Fibroblast of pulmonary artery (primary cell): ENCODE measurements around the gene PLA2G4E.

ENCODE experiments used
- DNase-seq: peaks from one replicate; pipeline ENCODE4 v3.0.0-alpha.2; 2010; ENCODE audit warnings: low read depth
- H3K4me3 ChIP-seq: replicated peaks from 2 replicates; pipeline ENCODE4 v1.5.1; 2011; ENCODE audit warnings: low read depth, mild to moderate bottlenecking, control low read depth, low read length, moderate library complexity
- TF ChIP-seq, protein P1 (sequence below): IDR thresholded peaks from 2 replicates; pipeline ENCODE4 v1.5.1; 2011; ENCODE audit warnings: mild to moderate bottlenecking, control low read depth, low read length, inconsistent platforms; ENCODE audit errors: missing control alignments

PLA2G4E gene

DNA sequence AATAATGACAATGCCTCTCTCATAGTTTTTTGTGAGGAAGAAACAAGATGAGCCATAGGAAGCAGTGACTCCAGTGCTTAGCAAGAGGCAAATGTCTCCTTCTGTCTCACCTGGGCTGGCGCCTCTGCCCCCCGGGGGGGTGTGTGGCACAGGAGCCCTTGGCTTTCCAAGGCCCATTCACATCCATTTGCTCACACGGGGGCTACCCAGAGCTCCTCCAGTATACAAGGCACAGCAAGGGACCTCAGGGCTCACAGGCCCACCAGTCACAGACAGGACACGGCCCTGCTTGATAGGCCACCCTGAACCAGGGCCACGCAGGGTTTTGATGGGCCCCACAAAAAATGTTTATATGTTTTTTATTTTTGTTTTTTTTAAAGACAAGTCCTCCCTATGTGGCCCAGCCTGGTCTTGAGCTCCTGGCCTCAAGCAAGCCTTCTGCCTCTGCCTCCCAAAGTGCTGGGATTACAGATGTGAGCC is 26.6 kb downstream of the PLA2G4E start:
- TF ChIP-seq, protein P1, sequence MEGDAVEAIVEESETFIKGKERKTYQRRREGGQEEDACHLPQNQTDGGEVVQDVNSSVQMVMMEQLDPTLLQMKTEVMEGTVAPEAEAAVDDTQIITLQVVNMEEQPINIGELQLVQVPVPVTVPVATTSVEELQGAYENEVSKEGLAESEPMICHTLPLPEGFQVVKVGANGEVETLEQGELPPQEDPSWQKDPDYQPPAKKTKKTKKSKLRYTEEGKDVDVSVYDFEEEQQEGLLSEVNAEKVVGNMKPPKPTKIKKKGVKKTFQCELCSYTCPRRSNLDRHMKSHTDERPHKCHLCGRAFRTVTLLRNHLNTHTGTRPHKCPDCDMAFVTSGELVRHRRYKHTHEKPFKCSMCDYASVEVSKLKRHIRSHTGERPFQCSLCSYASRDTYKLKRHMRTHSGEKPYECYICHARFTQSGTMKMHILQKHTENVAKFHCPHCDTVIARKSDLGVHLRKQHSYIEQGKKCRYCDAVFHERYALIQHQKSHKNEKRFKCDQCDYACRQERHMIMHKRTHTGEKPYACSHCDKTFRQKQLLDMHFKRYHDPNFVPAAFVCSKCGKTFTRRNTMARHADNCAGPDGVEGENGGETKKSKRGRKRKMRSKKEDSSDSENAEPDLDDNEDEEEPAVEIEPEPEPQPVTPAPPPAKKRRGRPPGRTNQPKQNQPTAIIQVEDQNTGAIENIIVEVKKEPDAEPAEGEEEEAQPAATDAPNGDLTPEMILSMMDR, result no peak
- no peak for DNase-seq
- no peak overlapping the region for H3K4me3 ChIP-seq

DNA sequence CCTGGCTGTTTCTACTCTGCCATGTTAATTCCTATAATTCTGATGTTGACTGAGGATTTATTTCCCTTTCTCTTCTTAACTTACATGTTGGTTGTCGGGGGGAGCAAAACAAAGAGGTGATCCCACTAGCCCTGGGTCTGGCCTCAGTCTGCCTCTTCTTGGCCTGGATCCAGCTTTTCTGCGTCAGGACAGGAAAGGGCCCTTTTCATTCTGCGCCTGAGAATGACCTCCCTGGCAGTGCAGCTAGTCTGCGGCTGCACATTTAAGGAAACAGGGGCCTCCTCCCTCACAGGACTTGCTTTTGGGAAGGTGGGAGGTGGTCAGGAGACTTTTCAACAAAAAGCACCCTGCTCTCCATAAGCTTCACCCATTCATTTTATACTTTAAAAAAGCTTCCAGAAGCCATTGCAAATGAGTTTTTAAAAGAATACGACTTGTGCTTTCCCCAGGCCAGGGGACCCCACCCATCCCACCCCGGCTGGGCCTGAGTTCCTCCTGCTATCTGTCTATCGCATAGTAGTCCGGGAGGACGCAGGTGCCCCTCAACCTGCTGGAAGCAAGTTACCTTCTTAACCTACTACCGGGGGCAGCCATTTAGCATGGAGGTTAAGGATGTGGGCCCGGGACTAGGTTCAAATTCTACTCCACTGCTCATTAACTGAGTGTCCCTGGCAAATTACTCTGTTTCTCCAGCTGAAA is 27.2 kb downstream of the PLA2G4E start:
- DNase-seq, result no peak
- no peak overlapping the region for H3K4me3 ChIP-seq
- TF ChIP-seq, protein P1, result no peak

DNA sequence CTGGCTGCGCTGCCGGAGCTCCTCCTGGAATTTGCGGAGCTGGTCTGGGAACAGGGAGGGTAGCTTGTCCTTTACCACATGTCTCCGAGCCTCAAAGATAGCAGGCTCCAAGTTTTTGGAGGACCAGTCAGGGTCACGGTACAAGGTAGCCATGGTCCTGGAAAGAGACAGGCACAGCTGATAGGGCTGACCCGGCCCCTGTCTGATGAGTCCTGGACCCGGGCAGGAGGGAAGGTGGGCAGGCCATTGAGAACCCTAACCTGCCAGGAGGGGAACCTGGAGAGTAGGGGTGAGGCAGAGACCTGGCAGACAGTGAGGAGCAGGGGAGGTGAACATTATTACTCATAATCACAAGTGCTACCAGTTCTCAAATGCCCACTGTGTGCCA is 28.0 kb downstream of the PLA2G4E start:
- DNase-seq, result no peak
- TF ChIP-seq, protein P1, result no peak
- no peak overlapping the region for H3K4me3 ChIP-seq

DNA sequence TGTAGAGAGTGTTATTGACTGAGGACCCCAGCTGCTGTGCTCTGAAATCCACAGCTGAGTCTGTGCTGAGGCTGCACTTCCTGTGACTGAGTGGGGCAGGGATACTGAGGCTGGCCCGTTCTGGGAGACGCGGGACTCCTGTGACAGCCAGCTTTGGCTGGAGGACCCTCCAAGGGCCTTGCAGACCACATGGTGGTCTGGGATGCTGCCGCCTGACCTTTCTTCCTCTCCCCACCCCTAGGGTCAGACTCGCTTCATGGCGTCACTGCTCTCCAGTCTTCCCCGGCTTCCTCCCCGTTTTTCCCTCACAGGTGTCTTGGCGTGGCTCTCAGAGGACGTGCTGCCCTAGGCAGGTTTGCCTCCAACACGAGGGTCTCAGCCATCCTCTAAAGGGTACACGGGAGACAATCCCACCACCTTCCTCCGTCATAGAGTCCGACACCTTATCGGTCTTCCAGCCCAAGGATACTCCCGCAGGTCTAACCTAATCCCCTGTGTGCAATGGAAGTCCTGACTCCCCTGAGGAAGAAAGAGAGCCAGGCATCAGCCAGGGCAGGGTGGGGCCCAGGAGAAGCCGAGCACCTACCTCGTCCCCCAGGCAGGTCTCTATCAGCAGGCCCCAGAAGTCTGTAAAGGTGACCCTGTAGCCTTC is 28.6 kb downstream of the PLA2G4E start:
- H3K4me3 ChIP-seq, result no peak overlapping the region
- TF ChIP-seq, protein P1, result no peak
- no peak for DNase-seq

DNA sequence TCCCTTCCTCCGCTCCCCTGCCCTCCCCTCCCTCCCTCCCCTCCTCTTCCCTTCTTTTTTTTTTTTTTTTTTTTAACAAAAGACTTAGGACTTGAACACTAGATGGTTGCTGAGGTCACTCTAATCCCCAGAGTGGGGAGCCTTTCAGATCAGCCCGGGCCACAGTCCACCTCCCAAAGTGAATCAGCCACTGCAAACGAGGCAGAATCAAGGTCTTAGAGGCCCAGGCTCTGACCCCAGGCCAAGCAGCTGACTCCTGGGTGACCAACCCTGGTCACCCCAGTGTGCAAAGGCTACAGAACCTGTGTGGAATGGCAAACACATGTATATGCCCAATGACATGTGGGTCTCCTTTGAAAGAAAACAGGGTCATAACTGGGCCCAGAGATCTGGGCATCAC is 30.2 kb downstream of the PLA2G4E start:
- DNase-seq, result no peak
- TF ChIP-seq, protein P1, result no peak
- H3K4me3 ChIP-seq, result no peak overlapping the region

DNA sequence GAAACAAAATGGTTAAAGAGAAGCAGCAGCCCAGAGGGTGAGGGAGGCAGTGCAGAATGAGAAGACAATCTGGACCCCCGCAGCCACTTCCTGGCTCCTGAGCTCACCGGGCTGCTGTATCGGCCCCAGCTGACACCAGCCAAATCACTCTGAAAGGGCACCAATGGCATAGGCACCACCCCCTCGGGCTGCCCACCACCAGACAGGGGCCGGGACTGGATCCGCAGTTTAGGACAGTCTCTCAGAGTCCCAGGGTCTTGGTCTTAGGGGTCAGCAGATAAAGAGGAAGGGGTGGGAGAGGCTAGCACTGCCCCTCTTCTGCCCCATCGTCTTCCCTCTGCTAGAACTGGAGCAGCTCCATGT is 30.6 kb downstream of the PLA2G4E start:
- TF ChIP-seq, protein P1, result no peak
- H3K4me3 ChIP-seq, result no peak overlapping the region
- no peak for DNase-seq
